NCI-H524 (cell line): ENCODE measurements around the gene SDK1.

Experiments used
- DNase-seq, 2 experiments: peaks; one replicate each; lab custom pipeline; 2025; lab: John Stamatoyannopoulos, UW

The SDK1 gene

DNA sequence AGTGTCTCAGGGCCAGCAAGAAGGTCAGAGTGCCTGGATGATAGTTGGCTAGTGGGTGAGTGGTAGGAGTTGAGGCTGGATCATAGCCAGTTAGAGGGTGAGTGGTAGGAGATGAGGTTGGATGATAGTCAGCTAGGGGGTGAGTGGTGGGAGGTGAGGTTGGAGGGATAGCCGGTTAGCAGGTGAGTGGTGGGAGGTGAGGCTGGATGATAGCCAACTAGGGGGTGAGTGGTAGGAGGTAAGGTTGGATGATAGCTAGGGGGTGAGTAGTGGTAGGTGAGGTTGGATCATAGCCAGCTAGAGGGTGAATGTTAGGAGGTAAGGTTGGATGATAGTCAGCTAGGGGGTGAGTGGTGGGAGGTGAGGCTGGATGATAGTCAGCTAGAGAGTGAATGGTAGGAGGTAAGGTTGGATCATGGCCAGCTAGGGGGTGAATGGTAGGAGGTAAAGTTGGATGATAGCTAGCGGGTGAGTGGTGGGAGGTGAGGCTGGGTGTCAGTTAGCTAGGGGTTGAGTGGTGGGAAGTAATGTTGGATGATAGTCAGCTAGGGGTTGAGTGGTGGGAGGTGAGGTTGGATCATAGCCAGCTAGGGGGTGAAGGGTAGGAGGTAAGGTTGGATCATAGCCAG lies 226.6 kb downstream of the SDK1 start:
- no peak for DNase-seq

DNA sequence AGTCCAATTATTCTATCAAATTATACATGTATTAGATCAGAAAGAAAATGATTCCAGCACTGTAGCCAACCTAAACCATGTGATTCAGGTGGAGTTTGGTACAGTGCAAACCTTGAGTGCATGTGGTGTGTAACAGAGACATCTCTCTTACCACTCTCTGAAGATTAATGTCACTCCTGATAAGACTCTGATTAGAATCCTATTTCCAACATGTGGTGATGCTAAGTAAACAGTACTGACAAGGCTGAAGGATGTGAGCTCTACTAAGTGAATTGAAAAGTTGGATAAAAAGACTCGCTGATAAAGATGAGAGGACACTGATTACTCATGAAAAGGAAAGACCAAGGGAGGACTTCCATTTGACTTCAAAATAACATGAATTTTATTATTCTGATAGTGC lies 232.0 kb downstream of the SDK1 start:
- peak in 1 of 2 experiments; percentile 53 for DNase-seq

DNA sequence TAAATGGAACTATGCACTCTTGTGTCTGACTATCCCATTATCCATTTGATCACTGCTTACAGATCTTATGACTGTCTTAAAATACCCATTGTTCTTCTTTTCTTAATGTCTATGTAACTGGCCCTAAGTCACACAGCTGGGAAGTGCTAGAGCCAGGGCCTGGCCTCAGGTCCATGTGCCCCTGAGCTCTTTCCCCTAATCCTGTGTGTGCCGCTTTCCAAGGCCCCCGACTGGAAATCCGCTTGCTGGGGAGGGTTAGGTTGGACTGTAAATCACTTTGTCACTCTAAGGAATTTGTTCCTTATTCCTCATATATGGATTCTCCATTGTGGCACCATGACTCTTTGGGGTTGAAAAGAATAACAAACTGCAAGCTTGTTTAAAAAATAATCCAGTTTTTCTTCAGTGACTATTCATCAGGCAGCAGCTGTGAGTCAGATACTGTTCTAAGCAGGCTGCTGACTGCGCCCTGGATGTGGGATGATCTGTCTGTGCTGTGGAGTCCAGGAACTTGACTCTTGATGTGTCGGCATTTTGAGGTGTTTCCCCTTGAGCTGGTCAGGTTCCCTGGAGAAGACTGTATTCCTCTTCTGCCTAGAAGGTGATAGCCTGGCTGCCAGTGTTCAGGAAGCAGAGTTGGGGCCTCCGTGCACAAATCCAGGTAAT lies 236.3 kb downstream of the SDK1 start:
- peak in 1 of 2 experiments; percentile 16 for DNase-seq

DNA sequence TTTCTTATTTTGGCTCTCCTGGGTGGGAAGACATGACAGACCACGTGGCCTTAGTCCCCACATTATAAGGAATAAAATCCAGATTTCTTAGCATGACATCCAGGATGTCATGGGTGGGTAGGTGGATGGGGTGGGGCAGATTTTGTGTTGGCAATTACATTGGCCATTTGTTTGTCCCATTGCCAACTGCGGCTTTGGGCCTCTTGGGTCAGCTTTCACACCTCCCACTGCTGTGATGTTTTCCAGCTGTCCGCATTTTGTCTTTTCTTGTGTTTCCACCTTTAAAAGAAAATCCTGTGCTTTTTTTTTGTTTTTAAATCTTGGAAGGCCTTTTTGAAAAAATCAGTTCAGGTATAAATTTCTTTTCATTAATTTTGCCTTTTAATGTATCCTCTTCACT lies 237.0 kb downstream of the SDK1 start:
- no peak for DNase-seq

DNA sequence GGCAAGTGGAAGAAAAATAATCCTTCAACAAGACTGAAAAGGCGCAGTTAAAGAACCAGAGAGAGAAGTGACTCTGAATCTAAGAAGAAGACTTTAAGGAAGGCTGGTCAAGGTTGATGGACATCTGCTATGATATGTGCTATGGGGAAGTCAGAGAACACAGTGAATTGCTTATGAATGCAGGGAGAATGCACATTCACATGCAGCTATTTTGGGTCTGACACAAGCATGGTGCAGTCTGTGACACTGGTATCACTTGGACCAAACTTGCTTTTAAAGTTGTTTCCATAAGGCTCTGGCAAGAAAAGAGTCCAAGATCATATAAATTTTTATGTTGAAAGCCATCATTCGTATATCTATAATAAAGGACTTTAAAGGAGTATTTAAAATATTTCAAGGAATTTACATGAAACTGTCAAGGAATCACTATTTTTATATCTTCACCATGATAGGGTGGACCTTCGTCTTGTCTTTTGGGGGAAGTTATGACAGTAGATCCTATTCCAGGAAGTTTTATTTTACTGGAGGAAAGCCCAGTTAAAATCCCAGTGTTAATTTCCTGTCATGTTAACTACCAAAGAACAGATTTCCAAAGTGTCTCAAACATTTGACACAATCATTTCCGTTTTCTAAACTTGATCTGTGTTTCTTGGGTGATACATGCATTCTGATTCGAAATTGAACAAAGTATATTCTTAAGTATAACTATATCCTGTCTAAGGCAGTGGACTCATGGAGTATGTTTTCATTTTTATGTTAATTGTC lies 239.6 kb downstream of the SDK1 start:
- no peak for DNase-seq

DNA sequence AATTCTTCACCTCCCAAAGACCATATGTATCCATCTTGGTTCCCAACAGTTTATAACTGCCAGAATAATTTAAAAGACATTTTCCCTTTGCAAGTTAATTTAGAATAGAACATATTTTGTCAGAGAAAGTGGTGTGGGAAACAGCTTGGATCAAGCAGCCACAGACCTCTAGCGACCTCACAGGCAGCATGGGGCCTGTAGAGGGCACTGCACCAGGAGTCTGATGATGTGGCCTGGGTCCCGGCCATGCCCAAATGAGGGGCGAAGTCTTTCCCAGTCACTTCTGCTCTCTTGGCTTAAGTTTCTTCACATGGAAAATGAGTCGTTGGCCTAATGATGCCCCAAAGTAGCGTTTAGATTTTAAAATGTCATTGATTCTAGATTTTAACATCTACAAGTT lies 243.2 kb downstream of the SDK1 start:
- DNase-seq = no peak

DNA sequence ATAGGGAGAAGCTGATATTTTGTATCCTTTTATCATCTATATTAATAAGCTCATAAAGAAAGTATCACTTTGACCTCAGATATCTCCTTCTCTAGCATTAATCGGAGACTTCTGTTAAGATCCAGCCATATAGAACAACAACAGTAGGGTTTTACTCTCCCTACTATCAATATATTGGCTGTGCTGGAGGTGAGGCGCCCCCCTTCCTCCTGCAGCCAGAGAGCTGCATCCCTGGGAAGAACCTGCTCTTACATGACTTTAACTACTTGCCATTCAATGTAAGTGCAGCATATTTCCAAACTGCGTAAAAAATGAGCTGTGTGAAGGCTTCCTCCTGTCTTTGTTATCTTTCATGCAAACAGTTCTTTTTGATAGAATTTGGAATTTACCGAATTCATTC lies 247.8 kb downstream of the SDK1 start:
- no peak for DNase-seq

DNA sequence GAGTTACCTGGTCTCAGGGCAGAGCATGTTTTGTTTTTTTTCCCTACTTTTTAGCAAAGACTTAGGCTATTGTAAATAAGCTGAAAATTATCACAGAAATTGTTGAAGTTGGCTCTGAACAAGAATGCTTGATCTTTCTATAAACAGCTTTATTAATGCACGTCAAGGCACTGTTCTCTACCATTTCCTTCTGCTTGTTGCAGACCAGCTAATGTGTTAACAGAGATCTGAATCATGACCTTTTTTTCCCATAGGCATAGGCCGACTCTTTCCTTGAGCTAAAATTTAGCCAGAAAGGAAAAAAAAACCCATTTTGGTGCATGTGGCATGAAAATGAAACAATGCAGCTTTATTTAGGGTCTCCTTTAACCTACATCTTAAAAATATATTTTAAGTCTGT lies 248.5 kb downstream of the SDK1 start:
- no peak for DNase-seq

DNA sequence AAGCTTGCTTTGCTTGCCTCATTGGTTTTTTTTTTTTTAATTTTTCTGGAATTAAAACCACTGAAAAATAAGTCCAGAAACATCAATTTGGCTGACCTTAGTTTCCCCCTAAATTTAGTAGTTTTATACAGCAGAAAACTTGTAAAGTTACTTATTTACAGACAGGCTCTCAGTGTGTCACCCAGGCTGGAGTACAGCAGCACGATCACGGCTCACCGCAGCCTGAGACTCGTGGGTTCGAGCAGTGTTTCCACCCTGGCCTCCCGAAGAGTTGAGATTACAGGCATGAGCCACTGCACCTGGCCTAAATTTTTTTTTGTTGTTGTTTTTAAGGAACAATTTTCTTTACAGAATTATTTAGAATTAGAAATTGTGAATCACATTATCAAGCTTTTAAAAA lies 250.5 kb downstream of the SDK1 start:
- DNase-seq = no peak

DNA sequence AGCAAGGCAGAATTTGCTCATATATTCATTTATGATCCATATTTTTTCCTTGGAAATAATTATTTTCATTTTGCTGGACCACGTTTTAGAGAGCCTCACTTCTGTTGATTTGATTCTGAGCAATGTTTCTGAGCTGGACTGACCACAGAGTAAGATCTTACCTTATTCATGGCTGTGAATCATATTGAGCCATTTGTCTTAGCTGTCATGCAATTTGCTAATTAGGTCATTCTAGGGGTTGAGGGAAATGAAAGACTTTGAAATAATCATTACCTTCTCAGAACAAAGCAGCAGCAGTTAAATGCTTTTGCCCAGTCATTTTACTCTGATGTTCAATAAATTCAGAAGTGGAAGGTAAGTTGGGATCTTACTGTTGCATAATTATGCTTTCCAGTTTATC lies 251.4 kb downstream of the SDK1 start:
- no peak for DNase-seq

DNA sequence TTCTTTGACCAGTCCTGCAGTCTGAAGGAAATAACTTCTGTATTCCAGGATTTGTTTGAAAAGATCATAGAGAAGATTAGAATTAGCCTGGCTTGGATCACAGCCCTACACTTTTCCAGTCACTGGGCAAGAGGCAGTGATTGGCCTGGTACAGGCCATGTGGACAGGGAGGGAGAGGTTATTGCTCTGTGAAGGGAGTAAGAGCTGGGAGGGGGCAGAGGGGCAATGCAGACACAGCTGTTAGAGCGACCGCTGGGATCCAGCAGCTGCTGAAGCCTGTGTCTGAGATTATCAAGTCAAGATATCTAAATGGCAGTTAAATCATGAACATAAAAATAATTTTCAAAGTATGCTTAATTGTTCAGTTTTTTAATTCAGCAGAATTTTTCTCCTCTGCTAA lies 257.3 kb downstream of the SDK1 start:
- DNase-seq = peak in 1 of 2 experiments; percentile 10

DNA sequence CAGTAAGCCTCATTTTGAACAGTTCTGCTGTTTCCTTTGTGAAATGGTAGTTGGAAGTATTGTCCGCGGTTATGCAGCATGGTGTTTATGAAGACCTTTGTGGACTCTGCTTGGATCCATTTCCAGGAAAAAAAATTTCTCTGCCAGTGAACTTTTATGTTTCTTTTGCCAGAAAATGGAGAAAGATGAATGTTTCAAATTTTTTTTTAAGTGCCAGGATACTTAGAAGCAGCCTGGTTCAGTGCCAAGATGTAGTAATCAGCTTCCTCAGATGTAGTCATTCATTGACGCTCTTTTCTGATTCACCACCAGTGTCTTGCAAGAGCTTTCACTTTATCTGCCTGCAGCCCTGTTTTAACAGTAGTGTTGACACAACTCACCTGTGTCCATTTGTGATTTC lies 258.2 kb downstream of the SDK1 start:
- DNase-seq = no peak

DNA sequence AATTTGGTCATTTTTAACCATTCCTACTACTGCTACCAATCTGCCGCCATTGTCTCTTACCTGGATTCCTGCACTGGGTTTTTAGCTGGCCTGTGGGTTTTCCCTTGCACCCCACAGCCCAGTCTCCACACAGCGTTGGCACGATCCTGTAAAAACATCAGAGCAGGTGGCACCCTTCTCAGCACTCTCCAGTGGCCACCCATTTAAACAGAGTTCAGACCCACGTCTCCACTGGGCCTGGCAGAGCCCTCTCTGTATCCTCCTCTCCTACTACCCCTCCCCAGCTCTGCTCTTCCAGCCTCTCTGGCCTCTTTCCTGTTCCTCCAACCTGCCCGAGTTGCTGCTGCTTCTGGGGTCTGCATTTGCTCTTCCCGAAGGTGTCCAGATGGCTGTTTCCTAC lies 259.4 kb downstream of the SDK1 start:
- no peak for DNase-seq

DNA sequence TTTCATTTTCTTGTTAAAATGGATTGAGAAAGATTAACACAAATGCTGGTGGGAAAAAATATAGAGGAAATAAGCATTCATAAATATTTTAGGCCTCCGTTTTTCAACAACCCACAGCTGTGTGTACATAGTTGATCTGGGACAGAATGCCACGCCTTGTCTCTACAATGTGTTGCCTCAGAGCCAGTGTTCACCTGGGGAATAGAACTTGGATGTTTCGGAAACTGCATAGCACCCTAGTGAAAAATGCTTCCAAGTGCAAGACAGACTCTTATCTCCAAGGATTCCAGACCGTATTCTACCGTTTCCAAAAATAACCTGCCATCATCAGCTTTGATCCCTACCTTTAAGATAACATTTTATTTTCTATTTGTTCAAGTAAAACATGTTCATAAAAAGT lies 260.9 kb downstream of the SDK1 start:
- DNase-seq = no peak

DNA sequence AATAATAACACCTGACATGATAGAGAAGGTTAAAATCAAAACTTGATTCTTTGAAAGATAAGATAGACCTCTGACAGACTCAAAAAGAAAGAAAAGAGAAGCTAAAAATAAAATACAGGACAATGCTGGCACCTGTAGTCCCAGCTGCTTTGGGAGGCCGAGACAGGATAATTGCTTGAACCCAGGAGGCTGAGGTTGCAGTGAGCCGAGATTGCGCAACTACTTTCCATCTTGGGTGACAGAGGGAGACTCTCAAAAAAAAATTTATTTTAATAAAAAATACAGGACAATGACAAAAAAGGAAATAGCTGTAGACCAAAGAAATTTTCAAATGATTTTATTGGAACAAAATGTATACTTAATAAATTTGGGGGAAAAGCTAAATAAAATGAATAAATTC lies 263.2 kb downstream of the SDK1 start:
- DNase-seq = no peak

DNA sequence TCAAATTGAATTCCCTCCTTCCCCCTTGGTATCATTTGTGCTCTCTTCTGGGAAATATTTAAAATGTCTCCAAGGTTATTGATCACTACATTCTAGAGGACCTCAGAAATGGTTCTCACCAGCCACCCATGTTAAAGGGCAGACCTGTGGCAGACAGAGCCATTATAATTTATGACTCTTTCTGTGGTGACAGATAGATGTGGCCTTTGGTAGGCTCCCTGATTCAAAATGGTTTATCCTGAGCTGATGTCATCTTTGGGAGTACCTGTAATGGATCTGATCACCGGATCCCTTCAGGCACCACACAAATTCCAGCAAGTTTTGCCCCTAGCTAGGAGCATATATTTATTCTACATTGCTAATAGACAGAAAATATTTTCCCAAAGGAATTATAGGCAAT lies 267.5 kb downstream of the SDK1 start:
- DNase-seq = no peak

DNA sequence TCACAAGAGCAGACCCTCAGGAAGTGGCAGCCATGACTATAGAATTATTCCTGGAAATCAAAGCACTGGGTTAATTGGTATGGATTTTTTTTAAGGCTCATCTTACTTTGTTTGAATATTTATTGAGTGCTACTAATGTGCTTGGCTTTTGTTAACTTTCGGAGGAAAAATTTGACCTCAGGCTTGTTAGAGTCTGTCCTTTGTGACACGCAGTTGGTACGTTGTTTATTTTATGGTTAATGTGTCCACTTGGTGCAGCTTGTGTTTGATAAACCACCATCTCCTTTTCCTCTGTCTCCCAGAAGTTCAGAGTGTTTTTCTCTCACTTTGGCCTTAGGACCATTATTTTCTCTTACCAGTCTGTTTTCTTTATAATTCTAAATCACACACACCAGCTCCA lies 268.6 kb downstream of the SDK1 start:
- no peak for DNase-seq

DNA sequence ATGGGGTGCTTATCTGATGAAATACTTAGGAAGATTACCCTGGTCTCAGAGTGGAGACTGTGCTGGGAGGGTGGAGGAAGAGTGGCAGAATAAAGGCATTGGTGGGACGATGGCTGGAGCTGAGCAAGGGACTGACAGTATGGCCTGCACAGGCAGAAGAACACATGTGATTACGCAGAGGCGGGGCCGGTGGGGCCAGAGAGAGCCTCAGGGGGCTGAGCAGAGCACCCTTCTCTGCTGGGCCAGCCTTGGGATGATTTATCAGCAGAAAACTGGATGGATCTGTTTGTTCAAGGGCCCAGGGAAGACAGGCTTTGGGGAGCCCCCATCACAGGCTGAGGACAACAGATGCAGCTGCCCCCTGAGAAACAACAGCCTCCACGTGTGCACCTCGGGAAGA lies 272.1 kb downstream of the SDK1 start:
- no peak for DNase-seq

DNA sequence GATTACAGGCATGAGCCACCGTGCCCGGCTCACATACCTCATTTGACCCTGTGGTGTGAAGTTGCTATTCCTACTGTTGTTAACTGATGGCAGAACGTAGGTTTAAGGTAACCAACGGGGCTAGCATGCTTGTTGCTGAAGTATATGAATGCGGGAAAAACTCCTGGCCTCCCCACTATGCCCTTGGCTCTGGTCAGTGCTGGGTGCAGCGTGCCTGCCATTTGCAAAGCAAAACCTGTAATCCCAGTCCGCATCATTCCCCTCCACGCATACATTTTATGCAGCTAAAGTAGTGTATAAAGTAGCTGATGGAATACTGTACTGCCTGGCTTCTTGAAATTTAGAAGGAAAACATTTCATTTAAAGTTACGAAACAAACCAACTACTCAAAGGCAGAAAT lies 273.3 kb downstream of the SDK1 start:
- no peak for DNase-seq

DNA sequence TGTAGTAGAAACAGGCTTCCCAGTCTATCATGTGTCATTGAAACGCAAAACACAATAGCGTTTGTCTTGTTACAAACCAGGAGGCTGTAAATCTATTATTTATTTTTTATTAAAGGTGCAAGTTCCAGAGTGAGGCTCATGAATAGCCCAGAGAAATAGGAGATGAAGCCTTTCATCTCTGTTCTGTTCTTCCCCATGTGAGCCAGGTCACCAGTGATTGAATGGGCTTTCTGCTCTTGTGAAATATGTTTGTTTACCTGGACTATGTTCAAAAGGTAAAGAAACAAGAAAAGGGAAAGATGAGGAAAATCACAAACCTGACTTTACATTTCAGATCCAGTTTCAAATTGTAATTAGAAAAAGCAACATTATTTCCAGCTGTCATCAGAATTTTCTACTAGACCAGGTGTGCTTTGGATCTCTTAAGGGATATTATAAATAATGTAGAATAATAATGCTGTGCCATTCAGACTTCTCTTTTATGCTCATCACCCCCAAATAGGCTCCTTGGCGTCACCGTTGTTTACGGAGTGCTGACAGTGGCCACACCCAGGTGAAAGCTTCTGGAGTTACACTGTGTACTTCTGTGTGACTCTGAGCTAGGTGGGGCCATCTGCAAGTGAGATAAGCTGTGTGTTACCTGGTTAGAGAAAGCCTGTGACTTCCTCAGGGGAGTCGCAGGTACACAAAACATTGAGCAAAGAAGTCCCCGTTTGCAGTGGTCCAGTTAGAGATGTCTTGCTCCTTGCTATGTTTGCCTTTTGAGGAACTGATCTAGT lies 274.9 kb downstream of the SDK1 start:
- DNase-seq = no peak

DNA sequence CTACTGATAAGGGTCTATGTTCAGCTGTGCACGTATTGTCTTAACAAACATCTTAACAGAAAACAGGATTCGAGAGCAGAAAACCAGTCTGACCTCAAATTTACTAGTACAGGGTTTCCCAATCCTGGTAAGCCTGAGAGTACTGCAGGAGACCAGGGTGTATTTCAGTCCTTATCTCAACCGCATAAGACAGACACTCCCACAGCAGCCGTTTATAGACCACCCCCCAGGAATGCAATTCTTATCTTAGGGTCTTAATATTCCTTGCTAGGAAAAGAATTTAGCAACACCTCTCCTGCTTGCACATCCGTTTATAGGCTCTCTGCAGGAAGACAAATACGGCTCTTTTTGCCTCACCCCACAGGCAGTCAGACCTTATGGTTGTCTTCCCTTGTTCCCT lies 277.3 kb downstream of the SDK1 start:
- no peak for DNase-seq

DNA sequence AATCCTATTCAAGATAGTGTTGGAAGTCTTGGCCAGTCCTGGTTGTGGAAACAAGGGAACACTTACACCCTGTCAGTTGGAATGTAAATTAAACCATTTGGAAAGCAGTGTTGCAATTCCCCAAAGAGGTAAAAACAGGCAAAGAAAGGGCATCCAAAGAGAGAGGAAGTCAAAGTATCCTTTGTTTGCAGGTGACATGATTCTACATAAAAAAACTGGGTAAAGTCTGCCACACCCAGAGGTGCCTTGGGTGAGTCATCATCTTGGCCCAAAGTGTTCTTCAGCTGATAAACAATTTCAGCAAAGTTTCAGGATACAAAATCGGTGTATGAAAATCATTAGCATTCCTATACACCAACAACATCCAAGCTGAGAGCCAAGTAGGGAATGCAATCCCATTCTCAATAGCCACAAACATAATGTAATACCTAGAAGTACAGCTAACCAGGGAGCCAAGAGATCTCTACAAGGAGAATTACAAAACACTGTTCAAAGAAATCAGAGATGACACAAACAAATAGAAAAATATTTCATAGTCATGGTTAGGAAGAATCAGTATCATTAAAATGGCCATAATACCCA lies 278.7 kb downstream of the SDK1 start:
- DNase-seq = no peak
